Measurements from ENCODE around the gene MTFP1. TPM values are rescaled to one million over a fixed set of nuclear protein-coding genes. Genes with fewer than 3 reads are reported as not detected.

Gene MTFP1
- total RNA-seq, 1 experiment from 2014 or later: 18.5 TPM

GRCh38 chr22:30411780-30412179 is 13.8 kb upstream of the MTFP1 start:
- Histone ChIP-seq H3F3A (ENCODE audit: insufficient read depth, low read depth) (peaks cover 74% of the 10 kb centered on the region), H3K27ac (0 out of 2 replicates have a peak overlapping the region, but pooled peaks have one; percentile 7), H3K4me3 (no peak overlapping the region), H3K79me2 (ENCODE audit: low read depth) (peaks cover 18% of the 10 kb centered on the region; the same call in 1 of the 2 replicates), H3K9me3 (ENCODE audit: insufficient read depth, low read depth) (no peaks in the 10 kb centered on the region), H4K20me1 (ENCODE audit: insufficient read depth) (no peaks in the 10 kb centered on the region), H3K9me2 (ENCODE audit: insufficient read depth) (no peaks in the 10 kb centered on the region), H3K4me1 (replicated peaks; ENCODE audit: insufficient read depth) (peaks cover 50% of the 10 kb centered on the region), H3K36me3 (ENCODE audit: low read depth) (peaks cover 57% of the 10 kb centered on the region), H3K27me3 (ENCODE audit: insufficient read depth, low read depth) (no peaks in the 10 kb centered on the region), H3K4me2 (no peak overlapping the region), H2AFZ (no peak overlapping the region)
- DNase-seq: peak; percentile 38 to 62
- intact Hi-C loops (cut with micrococcal nuclease; ENCODE audit: unreplicated experiment): loop anchor here (1.0 kb wide), 1 partner anchor 12 kb away; no protein-coding TSS in a partner anchor
- ChIA-PET CTCF (interaction anchor here (0.7 to 1.0 kb wide), 3 partner anchors 9 to 1582 kb away, joined by 3 to 7 read pairs (median 7); no protein-coding TSS in a partner anchor), POLR2A (ENCODE audit: unreplicated experiment) (interaction anchor here (0.6 to 1.7 kb wide), 4 partner anchors 11 to 235 kb away, joined by 3 to 13 read pairs (median 6); no protein-coding TSS in a partner anchor)
- TF ChIP-seq EZH2 (IDR thresholded peaks at IDR 0.05; ENCODE audit: low read depth): no peak
- TF ChIP-seq, protein P1, sequence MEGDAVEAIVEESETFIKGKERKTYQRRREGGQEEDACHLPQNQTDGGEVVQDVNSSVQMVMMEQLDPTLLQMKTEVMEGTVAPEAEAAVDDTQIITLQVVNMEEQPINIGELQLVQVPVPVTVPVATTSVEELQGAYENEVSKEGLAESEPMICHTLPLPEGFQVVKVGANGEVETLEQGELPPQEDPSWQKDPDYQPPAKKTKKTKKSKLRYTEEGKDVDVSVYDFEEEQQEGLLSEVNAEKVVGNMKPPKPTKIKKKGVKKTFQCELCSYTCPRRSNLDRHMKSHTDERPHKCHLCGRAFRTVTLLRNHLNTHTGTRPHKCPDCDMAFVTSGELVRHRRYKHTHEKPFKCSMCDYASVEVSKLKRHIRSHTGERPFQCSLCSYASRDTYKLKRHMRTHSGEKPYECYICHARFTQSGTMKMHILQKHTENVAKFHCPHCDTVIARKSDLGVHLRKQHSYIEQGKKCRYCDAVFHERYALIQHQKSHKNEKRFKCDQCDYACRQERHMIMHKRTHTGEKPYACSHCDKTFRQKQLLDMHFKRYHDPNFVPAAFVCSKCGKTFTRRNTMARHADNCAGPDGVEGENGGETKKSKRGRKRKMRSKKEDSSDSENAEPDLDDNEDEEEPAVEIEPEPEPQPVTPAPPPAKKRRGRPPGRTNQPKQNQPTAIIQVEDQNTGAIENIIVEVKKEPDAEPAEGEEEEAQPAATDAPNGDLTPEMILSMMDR (conservative IDR thresholded peaks at IDR 0.05): no peak
- no TSS peak for BruUV-seq (replicated peaks)

GRCh38 chr22:30413001-30413400 is 12.6 kb upstream of the MTFP1 start:
- no TSS peak for BruUV-seq (replicated peaks)
- no peaks in the 10 kb centered on the region for H3K9me3 ChIP-seq (ENCODE audit: insufficient read depth, low read depth)
- intact Hi-C loops (cut with micrococcal nuclease; ENCODE audit: unreplicated experiment): no loop called here
- CTCF ChIA-PET: interaction anchor here (0.6 to 0.7 kb wide), 3 partner anchors 14 to 27 kb away, joined by 3 to 5 read pairs (median 3); no protein-coding TSS in a partner anchor
- peaks cover 41% of the 10 kb centered on the region for H3K4me1 ChIP-seq (replicated peaks; ENCODE audit: insufficient read depth)
- H3K4me2 ChIP-seq: no peak overlapping the region
- no peaks in the 10 kb centered on the region for H3K27me3 ChIP-seq (ENCODE audit: insufficient read depth, low read depth)
- H3K36me3 ChIP-seq (ENCODE audit: low read depth): peaks cover 60% of the 10 kb centered on the region
- DNase-seq: no peak
- H2AFZ ChIP-seq: no peak overlapping the region
- H3K79me2 ChIP-seq (ENCODE audit: low read depth): peaks cover 12% of the 10 kb centered on the region; the same call in 1 of the 2 replicates
- H4K20me1 ChIP-seq (ENCODE audit: insufficient read depth): no peaks in the 10 kb centered on the region
- no peak for TF ChIP-seq EZH2 (IDR thresholded peaks at IDR 0.05; ENCODE audit: low read depth)
- TF ChIP-seq, protein P1 (conservative IDR thresholded peaks at IDR 0.05): no peak
- H3F3A ChIP-seq (ENCODE audit: insufficient read depth, low read depth): peaks cover 67% of the 10 kb centered on the region
- H3K27ac ChIP-seq: no peak overlapping the region; the same call in 1 of the 2 replicates
- no peak overlapping the region for H3K4me3 ChIP-seq
- H3K9me2 ChIP-seq (ENCODE audit: insufficient read depth): no peaks in the 10 kb centered on the region
- POLR2A ChIA-PET (ENCODE audit: unreplicated experiment): interaction anchor here (0.6 to 1.7 kb wide), 2 partner anchors 12 to 66 kb away, joined by 9 to 13 read pairs; no protein-coding TSS in a partner anchor

DNA sequence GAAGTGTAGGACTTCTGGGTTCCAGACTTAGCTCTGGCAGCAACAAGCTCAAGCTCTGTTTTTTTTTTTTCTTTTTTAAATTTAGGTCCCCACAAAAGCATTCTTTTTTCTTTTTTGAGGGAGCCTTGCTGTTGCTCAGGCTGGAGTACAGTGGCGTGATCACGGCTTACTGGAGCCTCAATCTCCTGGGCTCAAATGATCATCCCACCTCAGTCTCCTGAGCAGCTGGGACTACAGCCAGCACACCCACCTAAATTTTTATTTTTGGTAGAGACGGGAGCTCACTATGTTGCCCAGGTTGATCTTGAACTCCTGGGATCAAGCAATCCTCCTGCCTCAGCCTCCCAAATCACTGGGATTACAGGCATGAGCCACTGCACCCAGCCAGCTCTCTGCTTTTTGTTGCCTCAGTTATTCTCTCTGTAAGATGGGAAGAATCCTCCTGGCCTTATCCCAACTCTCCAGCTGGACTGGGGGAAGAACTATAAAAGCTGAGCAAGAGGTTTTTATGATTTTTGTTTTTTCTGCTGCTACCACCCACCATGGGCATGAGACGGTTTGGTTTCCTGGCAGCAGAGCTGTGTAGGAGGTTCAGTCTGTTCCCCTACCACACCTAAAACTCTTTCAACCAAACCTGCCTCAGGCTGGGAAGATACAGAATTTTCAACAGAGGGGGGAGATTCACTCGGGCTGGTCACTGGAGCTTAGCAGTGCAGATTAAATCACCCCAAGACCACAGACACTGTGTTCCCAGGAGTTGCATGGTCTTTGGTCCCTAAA is 11.6 kb upstream of the MTFP1 start:
- peaks cover 68% of the 10 kb centered on the region for H3K36me3 ChIP-seq (ENCODE audit: low read depth)
- H4K20me1 ChIP-seq (ENCODE audit: insufficient read depth): no peaks in the 10 kb centered on the region
- DNase-seq: peak in 1 of 2 experiments; percentile 29
- H3K79me2 ChIP-seq (ENCODE audit: low read depth): peaks cover 12% of the 10 kb centered on the region; the same call in 1 of the 2 replicates
- no peak overlapping the region for H3K4me3 ChIP-seq
- H3K27me3 ChIP-seq (ENCODE audit: insufficient read depth, low read depth): no peaks in the 10 kb centered on the region
- ChIA-PET CTCF (interaction anchor here (0.6 kb wide), 1 partner anchor 13 kb away, joined by 3 read pairs; no protein-coding TSS in a partner anchor), POLR2A (ENCODE audit: unreplicated experiment) (interaction anchor here (0.6 to 0.7 kb wide), 2 partner anchors 13 to 65 kb away, joined by 3 to 9 read pairs; no protein-coding TSS in a partner anchor)
- H3K9me3 ChIP-seq (ENCODE audit: insufficient read depth, low read depth): no peaks in the 10 kb centered on the region
- peaks cover 64% of the 10 kb centered on the region for H3F3A ChIP-seq (ENCODE audit: insufficient read depth, low read depth)
- peak overlapping the region; percentile 18; the same call in 1 of the 2 replicates for H3K27ac ChIP-seq
- intact Hi-C loops (cut with micrococcal nuclease; ENCODE audit: unreplicated experiment): no loop called here
- no peak overlapping the region for H3K4me2 ChIP-seq
- no peak overlapping the region for H2AFZ ChIP-seq
- no peaks in the 10 kb centered on the region for H3K9me2 ChIP-seq (ENCODE audit: insufficient read depth)
- no TSS peak for BruUV-seq (replicated peaks)
- no peak for TF ChIP-seq EZH2 (IDR thresholded peaks at IDR 0.05; ENCODE audit: low read depth)
- peaks cover 38% of the 10 kb centered on the region for H3K4me1 ChIP-seq (replicated peaks; ENCODE audit: insufficient read depth)
